GM06990 (cell line): ENCODE measurements around the gene BRPF3.

Experiments used
- DNase-seq: peaks from one replicate; pipeline ENCODE4 v3.0.0-alpha.2; 2011; ENCODE audit not compliant: insufficient read length; ENCODE audit errors: extremely low read depth
- H3K27me3 ChIP-seq: replicated peaks from 2 replicates; pipeline ENCODE4 v1.6.0; 2011; ENCODE audit warnings: low read length; ENCODE audit not compliant: control insufficient read depth, insufficient read depth
- H3K36me3 ChIP-seq: 2 replicates; pipeline ENCODE4 v1.5.1; 2011; ENCODE audit warnings: low read length; ENCODE audit not compliant: control insufficient read depth, insufficient read depth
- H3K4me3 ChIP-seq: replicated peaks from 2 replicates; pipeline ENCODE4 v1.5.1; 2011; ENCODE audit warnings: low read depth, mild to moderate bottlenecking, control low read depth, low read length
- CTCF ChIP-seq: IDR thresholded peaks from 2 replicates; pipeline ENCODE4 v1.5.1; 2011; ENCODE audit warnings: low read length, control low read depth, mild to moderate bottlenecking, inconsistent platforms; ENCODE audit not compliant: insufficient read depth, poor library complexity, severe bottlenecking

Gene BRPF3

GRCh38 chr6:36246506-36247268, 50.1 kb downstream of the BRPF3 start:
- Histone ChIP-seq H3K36me3 (no peaks in the 10 kb centered on the region), H3K27me3 (no peaks in the 10 kb centered on the region; the same call in 1 of the 2 replicates), H3K4me3 (no peak overlapping the region)
- no peak for DNase-seq
- TF ChIP-seq CTCF = no peak

- no peak for TF ChIP-seq CTCF
- Histone ChIP-seq H3K36me3 (no peaks in the 10 kb centered on the region), H3K4me3 (no peak overlapping the region), H3K27me3 (no peaks in the 10 kb centered on the region; the same call in 1 of the 2 replicates)
- no peak for DNase-seq
Observed at GRCh38 chr6:36247693-36248092, 51.1 kb downstream of the BRPF3 start.

GRCh38 chr6:36248980-36249379, 52.4 kb downstream of the BRPF3 start:
- no peak for TF ChIP-seq CTCF
- DNase-seq = no peak
- Histone ChIP-seq H3K36me3 (no peaks in the 10 kb centered on the region), H3K4me3 (no peak overlapping the region), H3K27me3 (no peaks in the 10 kb centered on the region; the same call in 1 of the 2 replicates)

GRCh38 chr6:36249536-36249935, 53.0 kb downstream of the BRPF3 start:
- H3K4me3 ChIP-seq = no peak overlapping the region
- DNase-seq = no peak

GRCh38 chr6:36252005-36252404, 55.5 kb downstream of the BRPF3 start:
- no peak for DNase-seq
- no peak overlapping the region for H3K4me3 ChIP-seq
- no peak for TF ChIP-seq CTCF
- H3K27me3 ChIP-seq = no peaks in the 10 kb centered on the region; the same call in 1 of the 2 replicates
- no peaks in the 10 kb centered on the region for H3K36me3 ChIP-seq

More at GRCh38 chr6:36249536-36249935, 53.0 kb downstream of the BRPF3 start:
- H3K27me3 ChIP-seq = no peaks in the 10 kb centered on the region; the same call in 1 of the 2 replicates
- no peak for TF ChIP-seq CTCF
- no peaks in the 10 kb centered on the region for H3K36me3 ChIP-seq
